CD4-positive, CD25-positive, alpha-beta regulatory T cell (primary cell): Measurements from ENCODE around the gene AHCY. TPM values are rescaled to one million over a fixed set of nuclear protein-coding genes. Genes with fewer than 3 reads are reported as not detected.

Source experiments
- ATAC-seq, 2 donors: fragments of 150-1000 bp; cut with Tn5 transposase; one replicate each; pipeline ENCODE4 v1.10.0; 2021; ENCODE audit warnings: low read depth in 2 of 2, moderate number of reproducible peaks in 2 of 2, moderate library complexity in 1 of 2
- DNase-seq, 3 donors: peaks; one replicate each; pipeline versions ENCODE4 v3.0.0 to v3.0.0-alpha.2; 2012 to 2022; ENCODE audit warnings: mixed read lengths in 1 of 3
- H3K27ac ChIP-seq: one replicate; pipeline ENCODE4 v1.7.0; 2013; ENCODE audit warnings: mild to moderate bottlenecking, low read length; ENCODE audit not compliant: insufficient read depth, poor library complexity, severe bottlenecking
- H3K27me3 ChIP-seq: one replicate; pipeline ENCODE4 v1.7.0; 2013; ENCODE audit warnings: low read length; ENCODE audit not compliant: control insufficient read depth, insufficient read depth
- H3K36me3 ChIP-seq: one replicate; pipeline ENCODE4 v1.7.0; 2013; ENCODE audit warnings: mild to moderate bottlenecking, low read length, moderate library complexity; ENCODE audit not compliant: control insufficient read depth, insufficient read depth
- H3K4me1 ChIP-seq: 2 replicates; pipeline ENCODE4 v1.7.0; 2013; ENCODE audit warnings: mild to moderate bottlenecking, low read length; ENCODE audit not compliant: insufficient read depth, control insufficient read depth, poor library complexity, severe bottlenecking
- H3K4me3 ChIP-seq: one replicate; pipeline ENCODE4 v1.7.0; 2013; ENCODE audit warnings: low read depth, mild to moderate bottlenecking, low read length, moderate library complexity
- H3K9me3 ChIP-seq, 2 experiments: 1 replicate in 1 of 2; 2 replicates in 1 of 2; pipeline ENCODE4 v1.7.0; 2013; ENCODE audit warnings: low read length in 2 of 2, mild to moderate bottlenecking in 1 of 2, moderate library complexity in 1 of 2; ENCODE audit not compliant: control insufficient read depth in 2 of 2
- H3K27ac Mint-ChIP-seq, 3 donors: one replicate each; pipeline ENCODE4 v1.8.0; 2020 to 2022; ENCODE audit warnings: mild to moderate bottlenecking in 3 of 3, mixed read lengths in 3 of 3, moderate library complexity in 2 of 3
- H3K27me3 Mint-ChIP-seq: one replicate; pipeline ENCODE4 v1.8.0; 2022; ENCODE audit warnings: mild to moderate bottlenecking, mixed read lengths
- H3K36me3 Mint-ChIP-seq: one replicate; pipeline ENCODE4 v1.8.0; 2020; ENCODE audit warnings: mixed read lengths
- H3K4me1 Mint-ChIP-seq, 4 donors: one replicate each; pipeline ENCODE4 v1.8.0; 2020 to 2022; ENCODE audit warnings: mixed read lengths in 4 of 4, mild to moderate bottlenecking in 1 of 4
- H3K4me3 Mint-ChIP-seq, 4 donors: one replicate each; pipeline ENCODE4 v1.8.0; 2020 to 2022; ENCODE audit warnings: mild to moderate bottlenecking in 4 of 4, mixed read lengths in 4 of 4, moderate library complexity in 3 of 4
- H3K9me3 Mint-ChIP-seq, 7 donors: one replicate each; pipeline ENCODE4 v1.8.0; 2020 to 2022; ENCODE audit warnings: mixed read lengths in 7 of 7, mild to moderate bottlenecking in 3 of 7, moderate library complexity in 2 of 7
- polyA plus RNA-seq, 4 donors: library from polyadenylated mRNA; unstranded; fragments of 300-500 nt; fragmentation: Illumina TruSeq; gene quantifications; one replicate each; pipeline ENCODE4 v1.2.3, GENCODE V29; 2021
- total RNA-seq: library from RNA; stranded (reverse); gene quantifications from one replicate; pipeline ENCODE4 v1.2.3, GENCODE V29; 2022

The AHCY gene
- total and polyA plus RNA-seq, 5 donors from 2014 or later, result 15.4 to 30.4 (median 25.8) TPM

- Histone ChIP-seq H3K27ac (no peak overlapping the region), H3K36me3 (no peaks in the 10 kb centered on the region), H3K27me3 (peaks cover 5% of the 10 kb centered on the region), H3K4me1 (no peaks in the 10 kb centered on the region), H3K4me3 (no peak overlapping the region), H3K9me3 (peaks cover 6 to 14% of the 10 kb centered on the region in 2 experiments)
- H3K36me3 Mint-ChIP-seq, result no peaks in the 10 kb centered on the region
- ATAC-seq, result no peak
- peaks cover 0 to 15% (median 6%) of the 10 kb centered on the region in 7 donors for H3K9me3 Mint-ChIP-seq
- no peak overlapping the region for H3K27ac Mint-ChIP-seq
- H3K4me1 Mint-ChIP-seq, result no peaks in the 10 kb centered on the region
- DNase-seq, result no peak
- H3K4me3 Mint-ChIP-seq, result no peak overlapping the region
- peaks cover 27% of the 10 kb centered on the region for H3K27me3 Mint-ChIP-seq
Measured at GRCh38 chr20:34232494-34233087, 70.6 kb downstream of the AHCY start.

GRCh38 chr20:34231634-34232033, 71.5 kb downstream of the AHCY start:
- no peaks in the 10 kb centered on the region for H3K36me3 Mint-ChIP-seq
- no peak for ATAC-seq
- DNase-seq, result no peak

More at GRCh38 chr20:34231634-34232033, 71.5 kb downstream of the AHCY start:
- peaks cover 26% of the 10 kb centered on the region for H3K27me3 Mint-ChIP-seq
- Histone ChIP-seq H3K9me3 (peaks cover 0 to 5% of the 10 kb centered on the region in 2 experiments), H3K4me3 (no peak overlapping the region), H3K27ac (no peak overlapping the region), H3K4me1 (no peaks in the 10 kb centered on the region), H3K27me3 (peaks cover 5% of the 10 kb centered on the region), H3K36me3 (no peaks in the 10 kb centered on the region)
- no peaks in the 10 kb centered on the region for H3K4me1 Mint-ChIP-seq
- no peak overlapping the region for H3K27ac Mint-ChIP-seq
- H3K4me3 Mint-ChIP-seq, result no peak overlapping the region
- peaks cover 0 to 7% (median 4%) of the 10 kb centered on the region in 7 donors for H3K9me3 Mint-ChIP-seq

Other genes with a start within 250 kb of the AHCY start
- gene EIF2S2, start 191.1 kb downstream of the AHCY start, total RNA-seq, result 21.6 TPM
- gene EIF2S2, start 191.1 kb downstream of the AHCY start, polyA plus RNA-seq, result 10 to 100 TPM; 21.1 to 29.0 (median 23.3) TPM
- gene ASIP, start 61.9 kb downstream of the AHCY start, total RNA-seq, result not detected
- not detected for gene ASIP, start 61.9 kb downstream of the AHCY start, polyA plus RNA-seq
- gene ITCH, start 59.9 kb upstream of the AHCY start, total RNA-seq, result 58.1 TPM
- gene ITCH, start 59.9 kb upstream of the AHCY start, polyA plus RNA-seq, result 10 to 100 TPM; 12.4 to 26.8 (median 14.7) TPM
- 82.6 TPM for gene DYNLRB1, start 213.1 kb upstream of the AHCY start, total RNA-seq
- gene DYNLRB1, start 213.1 kb upstream of the AHCY start, polyA plus RNA-seq, result 100 to 1,000 TPM; 317 to 369 (median 354) TPM